Loucy (cell line): ENCODE measurements around the gene CEP97.

Experiments
- EZH2phosphoT487 ChIP-seq: fragments of 200-600 bp; IDR thresholded peaks from 2 replicates; pipeline ENCODE4 v1.6.1; 2018; ENCODE audit warnings: antibody characterized with exemption, mild to moderate bottlenecking, moderate library complexity, borderline replicate concordance
- TF ChIP-seq, protein P1 (sequence below): fragments of 200-600 bp; sonication (generic); conservative IDR thresholded peaks from 2 replicates; pipeline ENCODE4 v1.5.1; 2014; ENCODE audit warnings: mild to moderate bottlenecking, antibody characterized with exemption, low read length

DNA sequence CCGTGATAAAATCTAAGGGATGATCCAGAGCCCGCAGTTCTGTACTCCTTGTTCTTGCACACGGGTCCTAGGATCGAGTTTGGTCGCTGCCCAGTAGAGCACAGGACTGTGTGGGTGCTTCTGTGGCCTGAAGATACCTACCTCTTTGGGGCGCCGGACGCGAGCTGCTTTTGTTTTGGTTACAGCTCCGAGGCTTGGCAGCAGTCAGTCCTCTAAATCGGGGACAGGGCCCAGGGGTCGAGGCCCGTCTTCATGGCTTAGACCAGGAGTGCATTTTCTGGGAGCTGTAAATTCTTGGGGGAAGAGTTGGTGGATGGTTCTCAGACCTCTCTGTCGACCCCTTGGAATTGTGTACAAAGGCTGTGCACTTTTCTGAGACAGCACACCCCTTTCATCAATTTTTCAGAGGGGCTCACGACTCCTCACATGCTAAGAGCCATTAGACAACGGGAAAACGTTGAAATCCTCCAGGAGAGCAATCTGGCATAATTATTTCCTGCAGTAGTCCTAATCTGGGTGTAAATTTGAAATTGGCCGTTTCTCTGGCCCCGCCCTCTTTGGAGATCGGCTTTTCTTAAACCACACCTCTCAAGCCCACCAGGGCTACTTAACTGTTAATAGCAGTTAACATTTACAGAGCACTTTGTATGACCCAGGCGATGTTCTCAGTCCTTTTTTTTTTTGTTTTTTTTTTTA lies 928 bp downstream of the CEP97 start:
- TF ChIP-seq, protein P1, sequence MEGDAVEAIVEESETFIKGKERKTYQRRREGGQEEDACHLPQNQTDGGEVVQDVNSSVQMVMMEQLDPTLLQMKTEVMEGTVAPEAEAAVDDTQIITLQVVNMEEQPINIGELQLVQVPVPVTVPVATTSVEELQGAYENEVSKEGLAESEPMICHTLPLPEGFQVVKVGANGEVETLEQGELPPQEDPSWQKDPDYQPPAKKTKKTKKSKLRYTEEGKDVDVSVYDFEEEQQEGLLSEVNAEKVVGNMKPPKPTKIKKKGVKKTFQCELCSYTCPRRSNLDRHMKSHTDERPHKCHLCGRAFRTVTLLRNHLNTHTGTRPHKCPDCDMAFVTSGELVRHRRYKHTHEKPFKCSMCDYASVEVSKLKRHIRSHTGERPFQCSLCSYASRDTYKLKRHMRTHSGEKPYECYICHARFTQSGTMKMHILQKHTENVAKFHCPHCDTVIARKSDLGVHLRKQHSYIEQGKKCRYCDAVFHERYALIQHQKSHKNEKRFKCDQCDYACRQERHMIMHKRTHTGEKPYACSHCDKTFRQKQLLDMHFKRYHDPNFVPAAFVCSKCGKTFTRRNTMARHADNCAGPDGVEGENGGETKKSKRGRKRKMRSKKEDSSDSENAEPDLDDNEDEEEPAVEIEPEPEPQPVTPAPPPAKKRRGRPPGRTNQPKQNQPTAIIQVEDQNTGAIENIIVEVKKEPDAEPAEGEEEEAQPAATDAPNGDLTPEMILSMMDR = no peak
- no peak for TF ChIP-seq EZH2phosphoT487
